GM21786 (cell line): ENCODE data around the gene CST9.
"Not testable (repeated sequence)": the region's sequence is repeated elsewhere in the genome, so short reads cannot be mapped to it uniquely, and the experiment has no call there.

Experiments
- ATAC-seq: cut with Tn5 transposase; IDR thresholded peaks from one replicate; pipeline ENCODE4 v1.9.1; 2021; ENCODE audit not compliant: unreplicated experiment

The CST9 gene

DNA sequence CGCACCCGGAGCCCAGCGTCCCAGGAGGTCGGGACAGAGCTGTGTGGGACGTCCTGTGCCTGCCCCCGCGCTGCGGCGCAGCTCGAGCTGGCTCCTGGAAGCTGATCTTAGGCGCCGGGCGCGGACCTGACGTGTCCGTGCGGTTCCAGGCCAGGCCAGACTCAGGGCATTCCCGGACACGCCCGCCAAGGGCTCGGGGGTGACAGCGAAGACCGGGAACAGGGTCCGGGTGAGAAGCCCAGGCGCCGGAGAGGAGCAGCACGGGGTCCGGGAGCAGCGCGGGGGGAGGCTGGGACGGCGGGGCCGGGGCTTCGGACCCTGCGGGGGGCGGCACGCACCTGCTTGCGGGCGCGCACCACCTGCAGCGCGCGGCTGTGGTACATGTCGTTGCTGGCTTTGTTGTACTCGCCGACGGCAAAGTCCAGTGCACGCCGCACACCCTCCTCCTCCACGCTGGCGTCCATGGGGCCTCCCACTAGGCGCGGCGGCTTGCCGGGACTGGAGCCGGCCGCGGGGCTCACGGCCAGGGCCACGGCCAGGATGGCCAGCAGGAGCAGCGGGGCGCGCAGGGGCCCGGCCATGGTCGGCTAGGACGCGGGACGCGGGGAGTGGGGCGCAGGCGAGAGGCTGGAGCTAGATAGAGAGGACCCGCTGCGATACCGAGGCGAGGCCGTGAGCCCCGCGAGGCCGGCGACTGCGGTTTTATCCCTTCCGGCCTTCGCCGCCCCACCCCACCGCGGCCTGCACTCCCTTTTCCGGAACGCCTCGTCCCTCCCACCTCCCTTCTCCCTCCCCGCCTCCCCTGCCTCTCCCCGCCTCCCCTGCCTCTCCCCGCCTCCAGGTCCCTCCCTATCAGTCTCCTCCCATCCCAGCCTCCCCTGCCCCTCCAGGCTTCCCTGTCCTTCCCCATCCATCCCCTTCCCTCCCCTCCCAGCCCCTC lies 31.8 kb upstream of the CST9 start, which contains the start of gene CST3:
TSS of gene CST3 (minus strand) at position 674 of the 940 bp plus-strand sequence. CDS start at position 581, 93 bp downstream.
- ATAC-seq = peak; percentile 52

DNA sequence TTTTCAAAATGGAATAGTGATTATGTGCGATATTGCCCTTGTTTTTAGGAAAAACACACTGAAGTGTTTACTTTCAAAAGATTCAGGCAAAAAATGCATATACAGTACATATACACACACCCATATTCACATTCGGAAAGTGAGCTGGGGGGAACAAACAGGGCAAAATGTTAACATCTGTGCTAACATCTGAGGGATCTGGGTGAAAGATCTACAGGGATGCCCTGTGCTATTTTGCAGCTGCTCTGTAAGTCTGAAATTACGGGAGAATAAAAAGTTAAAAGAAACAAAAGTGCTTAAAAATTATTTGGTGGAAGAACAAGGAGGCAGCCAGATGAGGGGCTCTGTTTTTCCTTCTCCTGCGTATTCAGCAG lies 31.2 kb upstream of the CST9 start:
- no peak for ATAC-seq

DNA sequence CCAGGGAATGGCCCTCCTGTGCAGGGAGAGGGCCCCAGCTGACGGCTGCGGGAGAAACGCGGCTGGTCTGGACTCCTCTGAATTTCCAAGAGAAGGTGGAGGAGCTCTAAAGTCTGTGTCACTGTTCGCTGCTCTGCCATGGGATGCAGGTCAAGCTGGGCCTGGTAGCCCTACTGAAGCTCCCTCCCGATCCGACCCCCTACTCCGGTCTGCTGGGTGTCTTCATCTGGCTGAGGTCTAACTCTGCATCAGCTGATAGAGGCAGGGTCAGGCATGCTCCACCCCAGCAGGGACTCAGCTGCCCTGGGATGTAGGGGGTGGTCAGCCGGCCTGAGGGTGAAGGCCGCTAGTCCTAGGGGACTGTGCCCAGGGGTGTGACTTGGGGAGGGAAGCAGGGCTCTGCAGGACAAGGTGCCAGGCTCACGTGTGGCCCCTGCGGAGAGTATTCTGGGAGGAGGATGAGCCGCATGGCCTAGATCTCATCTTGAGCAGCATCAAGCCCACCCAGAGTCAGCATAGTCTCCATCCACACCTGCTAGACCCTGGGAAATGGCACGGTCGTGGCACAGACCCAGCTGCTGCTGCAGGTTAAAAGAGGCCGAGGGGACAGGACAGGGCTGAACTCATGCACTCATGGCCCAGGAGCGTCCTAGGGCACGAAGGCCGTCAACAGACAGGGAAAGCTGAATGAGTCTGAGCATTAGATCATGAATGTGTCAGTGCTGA lies 30.6 kb upstream of the CST9 start:
- ATAC-seq = no peak

DNA sequence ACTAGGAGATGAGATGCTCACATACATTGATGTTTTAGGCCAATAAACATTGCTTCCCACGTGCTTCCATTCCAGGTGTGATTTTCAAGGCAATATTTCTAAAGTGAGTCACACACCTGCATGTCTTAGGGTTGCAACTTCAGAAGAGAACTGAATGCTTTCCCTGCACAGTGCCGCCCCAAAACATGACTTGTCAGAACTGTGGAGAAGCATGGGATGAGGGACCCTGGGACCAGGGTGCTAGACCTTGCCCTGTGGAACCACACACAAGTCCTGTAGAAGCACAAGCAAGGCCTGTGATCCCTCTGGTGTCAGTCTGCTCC lies 30.0 kb upstream of the CST9 start:
- ATAC-seq = not testable (repeated sequence)

DNA sequence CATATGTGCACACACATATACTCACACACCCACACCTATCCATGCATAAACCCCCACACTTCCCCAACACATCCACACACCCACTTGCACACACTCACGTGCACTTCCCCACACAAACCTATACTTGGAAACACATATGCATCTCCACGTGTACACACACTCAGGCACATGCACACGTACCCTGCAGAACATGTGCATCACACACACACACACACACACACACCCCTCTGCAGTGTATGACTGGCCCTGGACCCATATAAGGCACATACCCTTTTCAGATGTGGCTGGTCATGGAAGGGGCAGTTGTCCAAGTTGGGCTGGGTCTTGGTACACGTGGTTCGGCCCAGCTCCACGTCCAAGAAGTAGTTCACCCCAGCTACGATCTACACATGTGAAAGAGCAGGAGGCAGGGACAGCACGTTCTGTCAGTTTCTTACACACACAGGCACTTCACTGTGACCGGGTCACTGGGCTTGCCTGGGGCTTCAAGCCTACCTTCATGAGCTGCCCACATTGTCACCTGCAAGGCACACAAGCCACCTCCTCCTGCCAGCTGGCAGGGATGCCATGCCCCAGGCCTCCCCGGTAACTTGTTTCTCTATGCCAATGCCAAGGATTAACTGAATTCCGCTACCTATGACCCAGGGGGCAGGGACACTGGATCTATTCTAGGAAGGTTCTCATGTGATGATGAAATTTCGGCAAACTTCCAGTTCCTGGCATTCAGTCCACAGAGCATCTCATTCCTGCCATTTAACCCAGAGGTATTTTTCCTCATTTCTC lies 29.5 kb upstream of the CST9 start:
- ATAC-seq = no peak

DNA sequence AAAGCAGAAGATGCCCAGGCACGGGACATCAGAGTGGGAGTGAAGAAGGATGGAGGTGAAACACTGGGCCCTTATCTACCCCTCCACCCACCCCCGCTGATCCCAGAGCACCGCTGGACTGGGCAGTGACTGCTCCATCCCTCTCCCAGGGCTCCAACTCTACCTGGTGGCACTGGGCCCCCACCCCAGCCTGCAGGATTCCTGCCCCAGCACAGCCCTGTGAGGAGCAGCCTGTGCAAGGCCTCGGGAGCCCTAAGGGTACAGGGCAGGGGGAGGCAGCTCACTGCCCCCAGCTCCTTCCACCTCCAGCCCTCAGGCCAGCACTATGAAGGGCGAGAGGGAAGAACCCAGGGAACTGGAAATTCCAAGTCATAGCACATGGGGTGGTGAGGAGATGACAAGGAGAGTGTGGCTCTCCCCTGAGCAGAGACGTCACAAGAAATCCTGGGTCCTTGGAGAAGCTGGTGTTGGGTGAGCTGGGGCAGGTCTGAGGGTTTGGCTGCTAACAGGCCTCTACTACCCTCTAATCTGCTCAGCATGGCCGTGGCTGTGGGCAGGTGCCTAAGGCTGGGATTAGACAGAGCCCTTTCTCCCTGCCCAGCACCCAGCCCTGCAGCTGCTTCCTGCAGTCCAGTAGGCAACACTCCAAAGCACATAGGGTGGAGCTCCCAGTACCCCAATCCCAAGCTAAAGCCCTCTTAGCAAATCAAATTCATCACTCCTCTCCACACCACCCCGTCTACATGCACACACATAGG lies 28.5 kb upstream of the CST9 start:
- ATAC-seq = no peak

DNA sequence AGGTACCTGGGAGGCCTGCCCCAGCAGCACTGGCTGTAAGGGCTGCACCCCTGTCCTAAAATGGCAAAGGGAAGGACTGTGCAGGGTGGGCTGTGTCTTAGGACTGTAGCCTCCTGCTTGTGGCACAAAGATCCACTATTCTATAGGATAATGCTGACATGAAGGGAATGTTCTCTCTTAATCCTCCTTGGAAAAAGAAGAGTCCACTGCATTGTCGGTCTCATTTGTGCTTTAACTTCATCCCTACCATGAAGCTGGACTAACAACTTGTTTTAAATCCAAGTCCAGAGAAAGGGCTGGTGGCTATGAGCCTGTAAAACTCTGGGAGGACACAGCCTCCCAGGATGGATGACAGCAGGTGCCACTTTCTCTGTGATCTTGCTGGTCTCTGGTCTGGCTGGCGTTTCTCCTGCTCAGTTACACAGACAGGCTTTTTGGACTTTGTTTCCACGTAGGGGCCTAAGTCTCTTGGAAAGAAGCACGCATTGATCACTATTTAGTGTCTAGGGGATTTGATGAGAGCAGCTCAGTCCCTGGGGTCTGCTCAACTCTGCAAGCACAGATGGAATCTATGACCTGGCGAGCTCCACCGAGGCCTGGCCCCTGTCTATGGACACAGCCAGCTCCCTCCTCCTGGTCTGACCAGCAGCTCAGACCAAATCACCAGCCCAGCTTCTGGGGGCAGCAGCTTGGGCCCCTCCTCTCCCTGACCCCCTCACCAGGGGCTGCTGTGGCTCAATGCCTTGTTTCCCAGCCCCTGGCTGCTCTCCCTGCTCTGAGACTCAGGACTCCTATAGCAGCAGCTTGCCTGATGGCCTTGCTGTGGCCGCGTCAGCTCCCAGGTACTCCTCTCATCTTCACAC lies 27.2 kb upstream of the CST9 start:
- ATAC-seq = no peak

DNA sequence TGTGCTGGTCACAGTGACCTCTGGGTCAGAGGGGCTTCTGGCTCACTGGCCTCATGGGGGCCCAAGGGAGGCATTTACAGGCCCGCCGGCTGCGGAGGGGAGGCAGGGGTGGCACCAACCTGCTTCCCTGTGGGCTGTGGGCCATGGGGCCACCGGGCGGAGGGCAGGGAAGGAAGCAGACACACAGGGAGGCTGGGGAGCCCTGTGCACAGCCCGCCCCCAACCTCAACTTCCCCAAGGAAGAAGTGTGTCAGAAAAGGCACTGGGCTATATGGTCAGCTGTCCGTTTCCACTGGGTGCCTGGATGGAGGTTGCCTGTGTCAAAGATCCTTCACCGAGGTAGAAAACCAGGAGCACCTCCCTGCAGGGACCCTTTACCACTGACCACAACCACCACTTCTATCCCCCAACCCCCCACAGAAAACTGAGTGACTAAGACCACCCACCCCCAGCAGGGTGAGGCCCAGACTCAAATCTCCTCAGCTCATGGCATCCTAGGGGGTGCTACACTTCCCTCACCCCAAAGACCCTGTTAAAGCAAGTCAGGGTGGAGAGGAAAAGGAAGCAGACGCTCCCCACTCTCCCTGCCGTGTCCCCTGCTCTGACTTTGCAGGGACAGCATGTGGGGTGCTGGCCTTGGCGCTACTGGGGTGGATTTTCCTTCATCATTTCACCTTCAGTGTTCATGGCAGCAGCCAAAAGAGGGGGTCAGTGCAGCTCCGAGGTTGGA lies 26.4 kb upstream of the CST9 start:
- ATAC-seq = no peak

DNA sequence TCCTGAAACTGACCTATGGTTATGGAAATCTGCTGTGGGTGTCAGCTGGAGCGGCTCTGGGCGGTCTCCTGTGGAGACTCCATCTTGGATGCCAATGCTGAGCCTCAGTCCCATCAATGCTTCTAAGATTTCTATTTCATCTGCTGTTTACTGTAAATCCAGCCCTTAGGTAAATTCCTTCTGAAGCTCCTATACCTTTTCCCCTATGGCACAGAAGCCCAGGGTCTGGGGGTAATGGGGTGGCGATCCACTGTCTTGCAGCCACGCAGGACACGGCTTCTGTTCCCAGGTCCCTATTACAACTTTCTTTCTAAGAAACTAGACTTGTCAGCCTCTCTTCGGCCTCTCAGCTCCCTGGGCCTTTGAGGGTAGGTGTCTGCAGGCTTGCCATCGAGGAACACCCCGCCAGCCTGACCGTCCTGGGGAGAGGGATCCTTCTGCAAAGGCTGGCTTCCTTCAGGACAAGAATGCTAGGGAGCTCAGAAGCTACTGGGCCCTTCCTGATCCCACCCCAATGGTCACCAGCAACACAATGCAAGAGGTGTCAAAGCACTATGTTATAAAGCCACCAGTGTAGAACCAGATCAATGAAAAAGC lies 25.6 kb upstream of the CST9 start:
- ATAC-seq = no peak

DNA sequence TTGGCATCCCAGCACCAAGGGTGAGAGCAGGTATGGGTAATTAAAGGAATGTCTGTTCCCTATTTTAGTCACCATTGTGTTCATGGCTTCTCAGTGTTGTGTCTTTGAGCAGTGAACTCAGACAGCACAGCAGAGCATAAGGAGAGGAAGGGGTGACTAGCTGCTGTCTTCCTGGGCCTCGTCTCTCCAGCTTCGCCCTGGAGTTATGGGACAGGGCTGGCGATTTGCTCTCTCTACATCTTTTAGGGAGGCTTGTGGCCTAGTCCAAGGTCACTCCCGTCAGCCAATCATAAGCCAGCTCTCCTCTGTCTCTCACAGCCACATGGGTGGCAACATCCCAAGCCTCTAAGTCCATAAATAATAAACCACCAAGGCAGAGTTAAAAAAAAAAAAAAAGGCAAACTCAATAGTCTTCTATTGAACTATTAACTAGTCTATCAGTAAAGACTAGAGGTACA lies 24.7 kb upstream of the CST9 start:
- no peak for ATAC-seq

DNA sequence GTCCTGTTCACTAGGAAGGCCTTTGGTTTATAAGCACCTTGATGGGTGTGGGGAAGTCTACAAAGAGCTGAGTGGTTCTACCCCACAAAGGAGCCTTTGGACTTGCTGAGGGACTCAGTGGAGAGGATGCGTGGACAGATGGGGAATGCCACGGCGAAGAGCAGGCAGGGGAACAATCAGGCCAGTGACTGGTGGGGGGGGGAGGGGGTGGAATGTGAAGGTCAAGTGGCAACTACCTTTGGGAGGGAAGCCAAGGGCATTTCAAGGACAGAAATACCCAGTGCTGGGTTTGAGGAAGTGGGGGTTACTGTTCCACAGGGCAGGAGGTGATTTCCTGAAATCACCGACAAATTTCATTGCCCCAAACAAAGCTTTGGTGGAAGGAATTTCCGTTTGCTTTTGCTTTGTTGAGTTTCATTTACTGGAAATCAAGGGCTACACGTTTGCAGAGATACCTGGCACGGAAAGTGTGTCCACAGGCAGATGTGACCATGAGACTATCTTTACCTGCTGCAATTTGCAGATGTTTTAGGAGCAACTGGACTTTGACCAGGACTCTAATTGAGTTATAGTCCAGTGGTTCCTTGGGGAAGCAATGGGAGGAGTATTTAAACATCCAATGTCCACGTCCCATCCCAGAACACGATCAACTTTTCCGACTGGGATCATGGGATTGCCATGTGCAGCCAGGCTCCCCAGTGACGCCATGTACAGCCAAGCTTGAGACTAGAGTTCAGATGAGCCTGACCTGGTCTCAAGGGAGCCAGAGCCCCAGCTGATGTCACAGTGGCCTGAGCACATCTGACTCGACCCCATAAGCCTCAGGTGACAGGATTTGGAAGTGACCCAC lies 24.1 kb upstream of the CST9 start:
- ATAC-seq = no peak

DNA sequence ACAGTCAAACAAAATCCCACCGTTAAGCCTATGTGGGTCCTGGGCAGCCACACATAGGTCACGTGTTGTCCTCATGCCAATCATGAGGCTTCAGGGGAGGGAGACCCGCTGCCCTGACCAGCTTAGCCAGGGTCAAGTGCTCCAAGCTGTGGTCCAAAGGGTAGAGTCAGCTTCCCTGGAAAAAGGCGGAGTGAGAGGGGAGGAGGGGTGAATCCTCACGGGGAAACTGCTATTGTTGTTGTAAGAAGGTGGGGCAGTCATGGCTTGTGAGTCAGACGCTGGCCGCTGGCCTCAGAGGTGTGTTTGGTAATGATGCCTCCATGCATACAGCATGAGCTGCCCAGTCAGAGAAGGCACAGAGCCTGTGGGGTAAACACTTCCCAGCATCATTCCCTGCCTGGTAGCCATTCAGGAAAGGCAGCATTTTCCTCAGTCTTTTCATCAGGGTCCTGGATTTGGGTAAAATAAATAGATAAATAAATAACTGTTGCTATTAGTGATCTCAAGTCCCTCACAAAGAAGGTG lies 23.4 kb upstream of the CST9 start:
- no peak for ATAC-seq

DNA sequence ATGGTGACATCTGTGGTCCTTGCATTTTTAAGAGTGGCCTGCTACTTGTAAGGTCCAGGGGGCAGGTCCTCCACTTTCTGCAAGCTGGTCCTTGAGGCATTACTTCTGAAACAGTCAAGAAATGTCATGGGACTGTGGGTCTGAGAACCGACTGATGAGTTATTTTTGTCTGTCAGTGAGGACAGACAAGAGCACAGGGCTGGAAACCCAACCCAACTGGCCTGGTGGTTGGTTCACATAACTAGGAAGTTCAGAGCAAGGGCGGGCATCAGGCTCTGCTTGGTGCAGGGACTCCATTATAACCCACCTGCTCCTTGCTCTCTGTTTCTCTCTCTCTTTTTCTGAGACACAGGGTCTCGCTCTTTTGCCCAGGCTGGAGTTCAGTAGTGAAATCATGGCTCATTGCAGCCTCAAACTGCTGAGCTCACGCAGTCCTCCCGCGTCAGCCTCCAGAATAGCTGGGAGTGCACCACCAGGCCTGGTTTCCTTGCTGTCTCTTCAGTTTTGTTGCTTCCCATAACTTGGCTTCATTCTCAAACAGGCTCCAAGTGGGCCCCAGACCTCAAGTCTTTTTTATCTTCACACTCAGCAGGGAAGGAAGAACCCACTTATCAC lies 22.8 kb upstream of the CST9 start:
- ATAC-seq = no peak

DNA sequence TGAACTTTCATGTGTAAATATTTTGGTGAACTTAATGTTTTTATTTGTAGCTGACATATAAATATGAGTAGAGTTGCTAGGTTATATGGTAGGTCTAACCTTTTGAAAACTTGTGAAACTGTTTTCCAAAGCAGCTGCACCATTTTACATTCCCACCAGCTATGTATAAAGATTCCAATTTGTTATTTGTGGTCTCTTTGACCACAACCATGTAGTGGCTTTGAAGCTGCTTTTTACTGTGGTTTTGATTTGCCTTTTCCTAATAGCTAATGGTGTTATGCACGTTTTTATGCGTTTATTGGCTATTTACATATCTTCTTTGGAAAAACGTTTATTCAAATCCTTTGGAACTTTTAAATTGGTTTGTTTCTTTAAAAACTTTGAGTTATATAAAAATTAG lies 21.8 kb upstream of the CST9 start:
- ATAC-seq = no peak

DNA sequence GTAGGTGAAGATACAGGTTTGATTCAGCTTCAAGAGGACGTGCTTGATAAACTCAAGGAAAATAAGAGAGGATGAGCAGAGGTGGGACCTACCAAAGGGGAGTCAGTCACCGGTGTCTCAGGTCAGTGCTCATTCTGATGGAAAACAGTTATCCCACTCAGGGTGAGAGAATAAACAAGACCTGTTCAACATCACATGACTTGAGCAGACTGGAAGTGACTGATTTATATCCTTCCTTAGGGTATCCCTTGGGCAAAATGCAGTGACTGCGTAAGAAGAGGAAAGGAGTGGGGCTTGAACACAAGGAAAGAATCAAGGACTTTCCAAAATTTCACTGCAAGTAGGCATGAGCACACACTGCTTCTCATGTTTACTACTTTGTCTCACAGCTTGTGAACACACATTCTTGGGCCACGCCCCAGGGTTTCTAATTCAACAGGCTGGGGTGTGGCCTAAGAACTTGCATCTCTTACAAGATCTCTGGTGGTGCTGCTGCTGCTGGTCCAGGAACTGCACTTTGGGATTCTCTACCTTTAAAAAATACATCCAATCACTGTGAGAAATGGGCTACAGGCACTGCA lies 20.4 kb upstream of the CST9 start:
- ATAC-seq = no peak

DNA sequence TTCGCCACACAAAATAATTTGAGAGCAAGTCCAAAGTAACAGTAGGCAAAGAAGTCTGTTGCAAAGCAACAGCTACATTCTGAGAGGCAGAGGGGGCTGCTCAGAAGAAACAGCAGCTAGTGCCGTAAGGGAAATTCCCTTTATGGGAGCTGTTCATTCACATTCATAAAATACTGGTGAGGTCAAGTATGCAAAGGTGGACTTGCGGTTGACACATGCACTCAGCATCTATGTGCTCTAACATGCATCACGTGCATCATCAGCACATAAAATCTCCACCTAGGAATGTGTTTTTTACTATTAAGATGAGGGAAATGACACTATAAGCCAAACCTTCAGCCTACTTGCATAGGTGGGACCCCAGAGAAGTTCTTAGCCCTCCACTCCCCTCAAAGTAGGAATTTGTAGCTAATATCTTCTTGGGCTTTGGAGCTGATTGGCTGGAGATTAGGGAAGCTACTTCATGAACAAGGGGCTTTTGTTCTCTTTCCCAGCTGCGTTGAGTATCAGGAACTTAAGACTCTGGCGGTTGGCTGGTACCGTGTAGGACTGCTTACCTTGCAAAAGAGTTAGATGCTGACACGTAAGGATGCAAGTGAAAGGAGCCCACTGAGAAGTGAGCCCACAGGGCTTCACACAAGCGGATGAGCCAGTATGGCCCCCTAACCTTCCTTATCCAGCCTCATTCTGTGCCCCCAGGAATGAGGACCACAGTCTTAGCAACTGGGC lies 19.7 kb upstream of the CST9 start:
- peak; percentile 54 for ATAC-seq
